Measurements from ENCODE around the gene RDH8. TPM values are rescaled to one million over a fixed set of nuclear protein-coding genes. Genes with fewer than 3 reads are reported as not detected.

The RDH8 gene
- total RNA-seq, 1 experiment from 2014 or later: not detected

DNA sequence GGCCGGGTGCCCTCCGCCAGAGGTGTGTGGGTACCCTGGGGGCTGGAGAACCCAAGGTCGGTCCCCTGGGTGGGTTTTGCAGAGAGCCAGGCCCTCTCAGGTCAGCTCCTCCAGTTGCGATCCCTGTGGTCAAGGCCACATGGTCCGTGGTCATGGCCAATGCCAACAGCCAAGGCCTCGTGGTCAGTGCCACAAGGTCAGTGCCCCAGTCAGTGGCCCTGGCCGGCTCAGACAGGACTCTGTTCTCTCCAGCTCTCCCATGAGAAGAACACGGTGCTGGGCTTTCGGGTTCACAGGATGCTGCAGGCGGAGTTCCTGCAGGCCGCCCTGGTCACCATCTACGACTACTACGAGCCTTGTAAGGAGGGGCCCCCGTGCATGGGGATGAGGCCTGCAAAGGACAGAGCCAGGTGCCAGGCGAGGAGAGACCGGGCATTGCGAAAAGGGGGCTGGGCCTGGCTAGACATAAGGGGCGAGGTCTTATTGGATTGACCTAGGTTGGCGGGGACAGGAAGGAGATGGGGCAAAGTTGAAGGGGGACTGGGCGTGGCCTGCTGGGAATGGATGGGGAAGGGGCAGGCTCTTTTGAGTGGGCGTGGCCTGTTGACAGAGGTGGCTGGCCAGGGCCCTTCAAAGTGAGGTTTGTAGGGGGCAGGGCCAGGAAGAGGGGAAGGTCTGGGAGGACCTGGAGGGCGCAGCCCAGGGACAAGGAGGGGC is 57.6 kb downstream of the RDH8 start:
- Histone ChIP-seq H3K9ac (ENCODE audit: low read length) (no peak overlapping the region), H3K4me1 (ENCODE audit: insufficient read depth, low read length) (no peaks in the 10 kb centered on the region), H3K4me2 (ENCODE audit: low read length) (no peak overlapping the region), H3K79me2 (ENCODE audit: low read length) (no peaks in the 10 kb centered on the region), H3K27ac (ENCODE audit: low read length) (no peak overlapping the region), H3K27me3 (ENCODE audit: low read length) (peaks cover 12% of the 10 kb centered on the region; the same call in 1 of the 2 replicates), H3K36me3 (ENCODE audit: low read depth, low read length) (no peaks in the 10 kb centered on the region), H3K9me2 (replicated peaks; ENCODE audit: low read length) (no peaks in the 10 kb centered on the region), H4K20me1 (ENCODE audit: low read length) (no peaks in the 10 kb centered on the region), H3K4me3 (ENCODE audit: low read length) (no peak overlapping the region), H2AFZ (ENCODE audit: low read length) (no peak overlapping the region), H3K9me3 (ENCODE audit: low read length) (no peaks in the 10 kb centered on the region), H3F3A (ENCODE audit: low read length, unreplicated experiment) (no peaks in the 10 kb centered on the region)
- TF ChIP-seq, protein P1, sequence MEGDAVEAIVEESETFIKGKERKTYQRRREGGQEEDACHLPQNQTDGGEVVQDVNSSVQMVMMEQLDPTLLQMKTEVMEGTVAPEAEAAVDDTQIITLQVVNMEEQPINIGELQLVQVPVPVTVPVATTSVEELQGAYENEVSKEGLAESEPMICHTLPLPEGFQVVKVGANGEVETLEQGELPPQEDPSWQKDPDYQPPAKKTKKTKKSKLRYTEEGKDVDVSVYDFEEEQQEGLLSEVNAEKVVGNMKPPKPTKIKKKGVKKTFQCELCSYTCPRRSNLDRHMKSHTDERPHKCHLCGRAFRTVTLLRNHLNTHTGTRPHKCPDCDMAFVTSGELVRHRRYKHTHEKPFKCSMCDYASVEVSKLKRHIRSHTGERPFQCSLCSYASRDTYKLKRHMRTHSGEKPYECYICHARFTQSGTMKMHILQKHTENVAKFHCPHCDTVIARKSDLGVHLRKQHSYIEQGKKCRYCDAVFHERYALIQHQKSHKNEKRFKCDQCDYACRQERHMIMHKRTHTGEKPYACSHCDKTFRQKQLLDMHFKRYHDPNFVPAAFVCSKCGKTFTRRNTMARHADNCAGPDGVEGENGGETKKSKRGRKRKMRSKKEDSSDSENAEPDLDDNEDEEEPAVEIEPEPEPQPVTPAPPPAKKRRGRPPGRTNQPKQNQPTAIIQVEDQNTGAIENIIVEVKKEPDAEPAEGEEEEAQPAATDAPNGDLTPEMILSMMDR (conservative IDR thresholded peaks at IDR 0.05; ENCODE audit: low read depth, low read length): no peak
- TF ChIP-seq EZH2 (IDR thresholded peaks at IDR 0.05; ENCODE audit: low read length, unreplicated experiment) (no peak), EZH2phosphoT487 (IDR thresholded peaks at IDR 0.05; ENCODE audit: borderline replicate concordance, low read length) (no peak)
- POLR2A ChIA-PET (ENCODE audit: unreplicated experiment): no interaction called here
- no peak for DNase-seq
- CTCF ChIA-PET: no interaction called here
- BruUV-seq (replicated peaks): no TSS peak
- ATAC-seq: no peak
- intact Hi-C loops (cut with micrococcal nuclease): no loop called here

Small RNA genes within 50 kb of the gene (microRNA-seq; reads per million reads assigned to microRNA genes)
- not detected for gene MIR5589 (ENCODE audit: unreplicated experiment)

Other genes with a start within 250 kb of the RDH8 start
- 10.9 and 15.7 TPM in 2 replicates for gene ZNF846, start 244.7 kb upstream of the RDH8 start, total RNA-seq (2014; rRNA removed)
- 31.4 and 37.6 TPM in 2 replicates for gene FBXL12, start 194.4 kb upstream of the RDH8 start, total RNA-seq (2014; rRNA removed)
- 521 and 599 TPM in 2 replicates for gene UBL5, start 185.6 kb upstream of the RDH8 start, total RNA-seq (2014; rRNA removed)
- gene PIN1, start 178.2 kb upstream of the RDH8 start, total RNA-seq (2014; rRNA removed): 314 and 349 TPM in 2 replicates
- gene OLFM2, start 77.0 kb upstream of the RDH8 start, total RNA-seq (2014; rRNA removed): 1.6 and 1.7 TPM in 2 replicates
- gene COL5A3, start 3.0 kb upstream of the RDH8 start, total RNA-seq (2014; rRNA removed): 0.11 and 0.12 TPM in 2 replicates
- gene SHFL, start 72.8 kb downstream of the RDH8 start, total RNA-seq (2014; rRNA removed): 17.2 and 18.4 TPM in 2 replicates
- 0.81 and 1.2 TPM in 2 replicates for gene ANGPTL6, start 89.2 kb downstream of the RDH8 start, total RNA-seq (2014; rRNA removed)
- 183 and 214 TPM in 2 replicates for gene PPAN, start 92.9 kb downstream of the RDH8 start, total RNA-seq (2014; rRNA removed)
- 11.1 and 17.3 TPM in 2 replicates for gene P2RY11, start 98.2 kb downstream of the RDH8 start, total RNA-seq (2014; rRNA removed)
- gene EIF3G, start 106.4 kb downstream of the RDH8 start, total RNA-seq (2014; rRNA removed): 575 and 635 TPM in 2 replicates
- 259 and 358 TPM in 2 replicates for gene DNMT1, start 181.5 kb downstream of the RDH8 start, total RNA-seq (2014; rRNA removed)
- 4.1 and 5.8 TPM in 2 replicates for gene S1PR2, start 217.8 kb downstream of the RDH8 start, total RNA-seq (2014; rRNA removed)
- gene MRPL4, start 238.7 kb downstream of the RDH8 start, total RNA-seq (2014; rRNA removed): 336 and 427 TPM in 2 replicates

All from PC-3 (cell line).